Measurements from ENCODE around the gene ATP2A1. TPM values are rescaled to one million over a fixed set of nuclear protein-coding genes. Genes with fewer than 3 reads are reported as not detected.

The ATP2A1 gene
- total RNA-seq, 1 experiment from 2014 or later, result 10.3 TPM

DNA sequence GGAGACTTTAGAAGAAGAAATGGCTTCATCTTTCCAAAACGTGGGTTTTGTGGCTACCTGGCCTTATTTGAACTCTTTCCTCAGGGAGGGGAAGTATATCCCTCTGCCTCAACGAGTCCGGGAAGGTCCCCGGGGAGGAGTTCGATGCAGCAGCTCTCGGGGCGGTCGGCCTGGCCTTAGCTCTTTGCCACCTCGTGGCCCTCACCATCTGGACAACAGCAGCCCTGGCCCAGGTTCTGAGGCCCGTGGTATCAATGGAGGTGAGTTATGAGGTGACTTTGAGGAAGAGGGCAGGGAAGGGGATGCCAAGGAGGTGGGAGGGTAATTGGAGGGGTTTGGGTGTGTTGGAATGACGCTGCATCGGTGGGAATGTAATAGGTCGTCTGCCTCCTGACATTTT is 47.8 kb upstream of the ATP2A1 start:
- peaks cover 12% of the 10 kb centered on the region; the same call in 1 of the 2 replicates for H4K20me1 ChIP-seq (ENCODE audit: insufficient read depth)
- POLR2A ChIA-PET, result no interaction called here

More for the DNA sequence above, 47.8 kb upstream of the ATP2A1 start:
- no peak for DNase-seq (ENCODE audit: low read depth, low spot score)
- Histone ChIP-seq H3K27ac (ENCODE audit: low read depth, low read length) (no peak overlapping the region), H3K4me3 (replicated peaks in 1 of 2; ENCODE audit: low read depth in 1 of 2, low read length in 2 of 2) (no peak overlapping the region), H2AFZ (ENCODE audit: low read depth, low read length, poor library complexity, severe bottlenecking) (no peak overlapping the region), H3K27me3 (ENCODE audit: insufficient read depth, low read length) (no peaks in the 10 kb centered on the region), H3K9me3 (ENCODE audit: control insufficient read depth in 1 of 2, insufficient read depth in 1 of 2, low read depth in 1 of 2, low read length in 2 of 2) (no peaks in the 10 kb centered on the region), H3K4me1 (ENCODE audit: control insufficient read depth in 1 of 2, insufficient read depth in 2 of 2, low read length in 2 of 2) (no peaks in the 10 kb centered on the region), H3K4me2 (ENCODE audit: low read length) (no peak overlapping the region), H3K9ac (ENCODE audit: low read length) (no peak overlapping the region), H3K79me2 (ENCODE audit: insufficient read depth, low read length) (peaks cover 82% of the 10 kb centered on the region), H3K9me2 (ENCODE audit: insufficient read depth) (no peaks in the 10 kb centered on the region), H3K36me3 (ENCODE audit: control insufficient read depth in 1 of 2, insufficient read depth in 2 of 2, low read length in 2 of 2) (peaks cover 82 to 96% of the 10 kb centered on the region in 2 experiments)
- ATAC-seq, result no peak
- CTCF ChIA-PET, result interaction anchor here (1.4 kb wide), 1 partner anchor 15 kb away, joined by 4 read pairs; the partner anchor contains the start of gene TUFM
- TF ChIP-seq, protein P1, sequence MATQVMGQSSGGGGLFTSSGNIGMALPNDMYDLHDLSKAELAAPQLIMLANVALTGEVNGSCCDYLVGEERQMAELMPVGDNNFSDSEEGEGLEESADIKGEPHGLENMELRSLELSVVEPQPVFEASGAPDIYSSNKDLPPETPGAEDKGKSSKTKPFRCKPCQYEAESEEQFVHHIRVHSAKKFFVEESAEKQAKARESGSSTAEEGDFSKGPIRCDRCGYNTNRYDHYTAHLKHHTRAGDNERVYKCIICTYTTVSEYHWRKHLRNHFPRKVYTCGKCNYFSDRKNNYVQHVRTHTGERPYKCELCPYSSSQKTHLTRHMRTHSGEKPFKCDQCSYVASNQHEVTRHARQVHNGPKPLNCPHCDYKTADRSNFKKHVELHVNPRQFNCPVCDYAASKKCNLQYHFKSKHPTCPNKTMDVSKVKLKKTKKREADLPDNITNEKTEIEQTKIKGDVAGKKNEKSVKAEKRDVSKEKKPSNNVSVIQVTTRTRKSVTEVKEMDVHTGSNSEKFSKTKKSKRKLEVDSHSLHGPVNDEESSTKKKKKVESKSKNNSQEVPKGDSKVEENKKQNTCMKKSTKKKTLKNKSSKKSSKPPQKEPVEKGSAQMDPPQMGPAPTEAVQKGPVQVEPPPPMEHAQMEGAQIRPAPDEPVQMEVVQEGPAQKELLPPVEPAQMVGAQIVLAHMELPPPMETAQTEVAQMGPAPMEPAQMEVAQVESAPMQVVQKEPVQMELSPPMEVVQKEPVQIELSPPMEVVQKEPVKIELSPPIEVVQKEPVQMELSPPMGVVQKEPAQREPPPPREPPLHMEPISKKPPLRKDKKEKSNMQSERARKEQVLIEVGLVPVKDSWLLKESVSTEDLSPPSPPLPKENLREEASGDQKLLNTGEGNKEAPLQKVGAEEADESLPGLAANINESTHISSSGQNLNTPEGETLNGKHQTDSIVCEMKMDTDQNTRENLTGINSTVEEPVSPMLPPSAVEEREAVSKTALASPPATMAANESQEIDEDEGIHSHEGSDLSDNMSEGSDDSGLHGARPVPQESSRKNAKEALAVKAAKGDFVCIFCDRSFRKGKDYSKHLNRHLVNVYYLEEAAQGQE (IDR thresholded peaks at IDR 0.05; ENCODE audit: low read depth), result no peak
- TF ChIP-seq SIN3A (IDR thresholded peaks at IDR 0.05; ENCODE audit: low read depth) (no peak), YY1 (IDR thresholded peaks at IDR 0.05; ENCODE audit: extremely low read depth, insufficient replicate concordance, low read depth, low read length) (no peak), CEBPB (IDR thresholded peaks at IDR 0.05; ENCODE audit: low read depth) (no peak), POLR2AphosphoS5 (IDR thresholded peaks at IDR 0.05; ENCODE audit: low read depth, low read length) (no peak), SRF (IDR thresholded peaks at IDR 0.05; ENCODE audit: low read depth) (no peak), JUND (IDR thresholded peaks at IDR 0.05) (no peak), ZFX (IDR thresholded peaks at IDR 0.05) (no peak)
- RAD21 ChIA-PET (ENCODE audit: low non-redundant PET in 1 of 2, low total read pairs in 2 of 2, uncharacterized antibody in 2 of 2, unreplicated experiment in 2 of 2), result no interaction called here
- intact Hi-C loops (cut with micrococcal nuclease), result no loop called here
- BruUV-seq (replicated peaks), result no TSS peak

Data from HCT116 (cell line).